Activated T-cell treated with anti-CD3 and anti-CD28 coated beads, Interleukin-2, amount 50 U/mL, for 24 hours (primary cell): ENCODE measurements around the gene NUDT22.

Experiments used
- DNase-seq: peaks from one replicate; pipeline ENCODE4 v3.0.0-alpha.2; 2020
- H3K27ac Mint-ChIP-seq: 2 replicates; pipeline ENCODE4 v1.8.0; 2020; ENCODE audit warnings: mild to moderate bottlenecking, mixed read lengths
- H3K27me3 Mint-ChIP-seq: 2 replicates; pipeline ENCODE4 v1.8.0; 2020; ENCODE audit warnings: mixed read lengths
- H3K36me3 Mint-ChIP-seq: 2 replicates; pipeline ENCODE4 v1.8.0; 2020; ENCODE audit warnings: low read depth, mixed read lengths
- H3K4me1 Mint-ChIP-seq: 2 replicates; pipeline ENCODE4 v1.8.0; 2020; ENCODE audit warnings: low read depth, mixed read lengths
- H3K4me3 Mint-ChIP-seq: 2 replicates; pipeline ENCODE4 v1.8.0; 2020; ENCODE audit warnings: mild to moderate bottlenecking, moderate library complexity, mixed read lengths
- H3K9me3 Mint-ChIP-seq: 2 replicates; pipeline ENCODE4 v1.8.0; 2020; ENCODE audit warnings: mixed read lengths

NUDT22 gene

DNA sequence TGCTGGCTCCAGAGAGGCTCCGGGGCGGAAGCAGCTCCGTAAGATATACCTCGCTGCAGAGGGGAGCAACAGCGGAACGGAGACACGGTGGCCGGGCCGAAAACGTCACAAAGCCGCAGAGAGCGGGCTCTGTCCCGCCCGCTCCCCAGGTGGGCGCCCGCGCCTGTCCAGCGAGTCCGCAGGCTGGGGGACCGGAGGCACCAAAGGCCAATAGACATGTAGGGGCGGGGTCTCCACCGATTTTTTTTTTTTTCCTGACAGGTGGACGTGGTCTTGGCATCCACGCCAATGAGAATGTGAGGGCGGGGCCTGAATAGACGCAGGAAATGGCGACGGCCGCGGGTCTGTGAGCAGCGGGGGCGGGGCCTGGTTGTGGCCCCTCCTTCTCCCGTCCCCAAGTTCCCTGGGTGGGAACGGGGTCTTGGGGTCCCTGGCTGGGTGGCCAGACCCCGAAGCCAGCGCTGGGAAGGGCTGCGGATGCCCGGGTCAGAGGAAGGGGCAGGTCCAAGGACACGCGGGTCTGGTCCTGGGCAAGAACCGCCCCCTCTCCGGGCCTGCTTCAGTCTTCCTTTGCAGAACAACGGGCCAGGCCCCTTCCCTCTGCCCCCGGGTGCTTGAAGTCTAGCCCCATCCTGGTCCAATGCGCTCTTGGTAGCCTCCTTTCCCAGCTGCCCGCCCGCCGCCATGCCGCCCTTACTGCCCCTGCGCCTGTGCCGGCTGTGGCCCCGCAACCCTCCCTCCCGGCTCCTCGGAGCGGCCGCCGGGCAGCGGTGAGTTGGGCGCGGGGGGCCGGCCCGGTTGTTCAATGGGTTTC lies 4.3 kb downstream of the NUDT22 start, which contains the start of gene DNAJC4:
Gene DNAJC4, plus strand, starts transcription at position 378 of the 814 bp plus-strand sequence. Its CDS starts 307 bp downstream, at position 685.
- no peaks in the 10 kb centered on the region for H3K9me3 Mint-ChIP-seq
- peaks cover 52% of the 10 kb centered on the region for H3K4me1 Mint-ChIP-seq
- H3K27ac Mint-ChIP-seq = peak within 1 kb of the TSS; percentile 89
- H3K27me3 Mint-ChIP-seq = no peaks in the 10 kb centered on the region
- H3K4me3 Mint-ChIP-seq = peak within 1 kb of the TSS; percentile 80
- peak; percentile 92 for DNase-seq
- H3K36me3 Mint-ChIP-seq = peaks cover 32% of the 10 kb centered on the region

DNA sequence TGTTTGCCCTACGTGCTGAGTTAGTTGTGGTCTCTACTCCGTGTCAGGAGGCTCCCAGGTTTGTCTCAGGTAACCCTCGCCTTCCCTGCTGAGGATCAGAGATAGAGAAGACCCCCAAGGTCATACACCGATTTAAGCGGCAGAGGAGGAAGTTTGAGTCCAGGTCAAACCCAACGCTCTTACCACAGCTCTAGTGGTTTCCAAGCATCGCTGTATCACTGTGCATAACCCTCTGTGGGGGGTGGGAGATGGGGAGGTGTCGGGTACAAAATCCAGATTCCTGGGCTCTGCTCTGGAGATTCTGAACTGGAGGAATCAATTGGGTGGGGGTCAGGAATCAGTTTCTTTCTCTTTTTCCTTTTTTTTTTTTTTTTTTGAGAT lies 4.9 kb downstream of the NUDT22 start:
- peak overlapping the region; percentile 80 for H3K4me3 Mint-ChIP-seq
- peak overlapping the region; percentile 89 for H3K27ac Mint-ChIP-seq
- H3K36me3 Mint-ChIP-seq = peaks cover 33% of the 10 kb centered on the region
- H3K4me1 Mint-ChIP-seq = peaks cover 57% of the 10 kb centered on the region
- no peak for DNase-seq
- no peaks in the 10 kb centered on the region for H3K9me3 Mint-ChIP-seq
- no peaks in the 10 kb centered on the region for H3K27me3 Mint-ChIP-seq

DNA sequence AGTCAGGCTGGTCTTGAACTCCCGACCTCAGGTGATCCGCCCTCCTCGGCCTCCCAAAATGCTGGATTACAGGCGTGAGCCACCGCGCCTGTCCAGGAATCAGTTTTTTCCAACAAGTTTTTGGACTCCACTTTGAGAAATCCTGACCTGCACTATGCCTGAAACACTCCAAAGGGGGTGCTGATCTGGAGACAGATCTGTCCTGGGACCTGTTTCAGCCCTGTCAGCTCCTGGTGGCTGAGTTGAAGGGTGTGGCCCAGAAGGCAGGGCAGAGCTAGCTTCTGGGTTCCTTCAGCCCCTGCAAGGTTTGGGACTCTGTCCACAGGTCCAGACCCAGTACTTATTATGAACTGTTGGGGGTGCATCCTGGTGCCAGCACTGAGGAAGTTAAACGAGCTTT lies 5.5 kb downstream of the NUDT22 start:
- Mint-ChIP-seq H3K27me3 (no peaks in the 10 kb centered on the region), H3K9me3 (no peaks in the 10 kb centered on the region), H3K4me3 (peak overlapping the region; percentile 80), H3K36me3 (peaks cover 33% of the 10 kb centered on the region), H3K4me1 (peaks cover 58% of the 10 kb centered on the region), H3K27ac (peak overlapping the region; percentile 59)
- DNase-seq = no peak

DNA sequence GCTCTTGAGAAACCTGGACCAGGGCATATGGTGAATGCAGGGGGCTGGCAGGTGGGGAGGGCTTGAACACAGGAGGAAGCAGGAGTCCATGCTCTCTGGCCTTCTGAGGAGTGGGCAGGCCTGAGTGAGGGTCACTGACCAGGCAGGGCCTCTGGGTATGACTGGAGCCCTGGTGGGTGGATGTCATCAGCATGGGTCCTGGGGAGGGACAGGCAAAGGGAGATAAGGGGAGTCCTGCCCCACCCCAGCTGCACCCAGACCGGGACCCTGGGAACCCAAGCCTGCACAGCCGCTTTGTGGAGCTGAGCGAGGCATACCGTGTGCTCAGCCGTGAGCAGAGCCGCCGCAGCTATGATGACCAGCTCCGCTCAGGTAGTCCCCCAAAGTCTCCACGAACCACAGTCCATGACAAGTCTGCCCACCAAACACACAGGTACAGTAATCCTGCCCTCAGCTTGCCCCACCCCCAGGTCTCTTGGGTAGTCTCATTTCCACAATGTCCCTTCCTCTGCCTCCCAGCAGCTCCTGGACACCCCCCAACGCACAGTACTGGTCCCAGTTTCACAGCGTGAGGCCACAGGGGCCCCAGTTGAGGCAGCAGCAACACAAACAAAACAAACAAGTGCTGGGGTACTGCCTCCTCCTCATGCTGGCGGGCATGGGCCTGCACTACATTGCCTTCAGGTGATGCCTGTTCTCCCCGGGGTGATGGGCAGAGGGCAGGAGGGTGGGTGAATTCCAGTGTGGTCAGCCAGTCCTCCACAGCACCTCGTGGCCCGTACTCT lies 6.3 kb downstream of the NUDT22 start:
- Mint-ChIP-seq H3K9me3 (no peaks in the 10 kb centered on the region), H3K4me3 (peak overlapping the region; percentile 80), H3K27ac (peak overlapping the region; percentile 59), H3K4me1 (peaks cover 57% of the 10 kb centered on the region), H3K36me3 (peaks cover 32% of the 10 kb centered on the region), H3K27me3 (no peaks in the 10 kb centered on the region)
- no peak for DNase-seq

DNA sequence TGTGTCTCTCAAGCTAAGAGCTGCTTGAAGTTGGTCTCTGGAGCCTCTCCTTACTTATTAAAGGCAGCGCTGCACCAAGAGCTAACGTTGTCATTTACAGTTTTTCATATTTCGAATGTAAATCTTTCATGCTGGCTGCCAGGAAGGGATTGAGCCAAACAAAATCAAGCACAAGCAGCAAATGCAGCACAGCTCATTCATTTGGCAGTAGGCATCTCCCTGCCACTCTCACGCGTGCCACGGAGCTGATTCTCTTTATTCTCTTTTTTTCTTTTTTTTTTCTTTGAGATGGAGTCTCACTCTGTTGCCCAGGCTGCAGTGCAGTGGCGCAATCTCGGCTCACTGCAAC lies 6.9 kb downstream of the NUDT22 start:
- peaks cover 32% of the 10 kb centered on the region for H3K36me3 Mint-ChIP-seq
- peaks cover 52% of the 10 kb centered on the region for H3K4me1 Mint-ChIP-seq
- H3K27me3 Mint-ChIP-seq = no peaks in the 10 kb centered on the region
- no peaks in the 10 kb centered on the region for H3K9me3 Mint-ChIP-seq
- H3K4me3 Mint-ChIP-seq = peak overlapping the region; percentile 45
- no peak for DNase-seq
- no peak overlapping the region for H3K27ac Mint-ChIP-seq

DNA sequence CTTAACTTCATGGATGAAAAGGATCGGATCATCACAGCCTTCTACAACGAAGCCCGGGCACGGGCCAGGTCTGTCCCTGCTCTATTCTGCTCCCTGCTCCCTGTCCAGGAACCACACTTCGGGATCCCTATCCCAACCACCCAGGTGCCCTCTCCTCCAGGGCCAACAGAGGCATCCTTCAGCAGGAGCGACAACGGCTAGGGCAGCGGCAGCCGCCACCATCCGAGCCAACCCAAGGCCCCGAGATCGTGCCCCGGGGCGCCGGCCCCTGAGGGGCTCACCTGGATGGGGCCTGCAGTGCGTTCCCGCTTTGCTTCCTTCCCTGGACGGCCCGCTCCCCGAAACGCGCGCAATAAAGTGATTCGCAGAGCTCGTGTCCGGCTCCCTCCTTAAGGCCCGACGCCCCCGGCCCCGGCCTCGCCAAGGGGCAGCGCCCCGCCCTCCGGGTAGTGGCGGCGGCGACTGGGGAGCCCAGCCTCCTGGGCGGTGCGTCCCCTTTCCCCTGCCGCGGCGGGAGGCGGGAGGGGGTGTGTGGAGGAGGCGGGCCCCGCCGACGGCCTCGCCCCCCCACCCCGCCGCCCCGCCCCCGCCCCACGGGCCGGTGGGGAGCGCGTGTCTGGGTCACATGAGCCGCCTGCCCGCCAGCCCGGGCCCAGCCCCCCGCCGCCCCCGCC lies 8.0 kb downstream of the NUDT22 start, which contains the start of gene VEGFB:
Gene VEGFB, plus strand, starts transcription at position 672 of the 674 bp plus-strand sequence. CDS start 250 bp downstream, outside the sequence.
- H3K36me3 Mint-ChIP-seq = peaks cover 40% of the 10 kb centered on the region
- H3K27me3 Mint-ChIP-seq = no peaks in the 10 kb centered on the region
- peak within 1 kb of the TSS; percentile 88 for H3K4me3 Mint-ChIP-seq
- DNase-seq = peak; percentile 82
- H3K9me3 Mint-ChIP-seq = no peaks in the 10 kb centered on the region
- peaks cover 52% of the 10 kb centered on the region for H3K4me1 Mint-ChIP-seq
- peak within 1 kb of the TSS; percentile 88 for H3K27ac Mint-ChIP-seq

DNA sequence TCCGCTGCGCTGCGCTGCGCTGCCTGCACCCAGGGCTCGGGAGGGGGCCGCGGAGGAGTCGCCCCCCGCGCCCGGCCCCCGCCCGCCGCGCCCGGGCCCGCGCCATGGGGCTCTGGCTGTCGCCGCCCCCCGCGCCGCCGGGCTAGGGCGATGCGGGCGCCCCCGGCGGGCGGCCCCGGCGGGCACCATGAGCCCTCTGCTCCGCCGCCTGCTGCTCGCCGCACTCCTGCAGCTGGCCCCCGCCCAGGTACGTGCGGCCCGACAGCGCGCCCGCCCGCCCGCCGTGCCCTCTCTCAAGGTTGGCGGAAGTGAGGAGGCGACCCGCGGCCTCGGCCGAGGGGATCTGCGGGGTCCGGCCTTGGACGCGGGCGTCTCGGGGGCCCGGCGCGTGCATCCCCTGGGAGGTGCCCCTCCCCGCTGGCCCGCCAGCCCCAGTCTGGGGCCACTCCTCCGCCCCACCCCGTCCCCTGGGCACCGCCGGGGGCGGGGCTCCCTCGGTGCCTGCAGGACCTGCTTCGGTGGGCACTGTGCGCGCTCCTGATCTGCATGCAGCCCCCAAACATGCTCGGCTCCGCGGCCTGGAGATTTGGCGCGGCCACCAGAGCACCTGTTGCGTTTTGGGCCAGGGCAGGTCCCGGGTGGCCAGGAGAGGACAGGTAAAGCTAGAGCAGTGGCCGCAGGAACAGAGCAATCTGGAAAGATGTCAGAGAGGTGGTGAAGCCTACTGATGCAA lies 8.7 kb downstream of the NUDT22 start:
- peaks cover 39% of the 10 kb centered on the region for H3K36me3 Mint-ChIP-seq
- peak overlapping the region; percentile 88 for H3K27ac Mint-ChIP-seq
- H3K27me3 Mint-ChIP-seq = no peaks in the 10 kb centered on the region
- no peaks in the 10 kb centered on the region for H3K9me3 Mint-ChIP-seq
- peaks cover 49% of the 10 kb centered on the region for H3K4me1 Mint-ChIP-seq
- peak; percentile 75 for DNase-seq
- H3K4me3 Mint-ChIP-seq = peak overlapping the region; percentile 88

DNA sequence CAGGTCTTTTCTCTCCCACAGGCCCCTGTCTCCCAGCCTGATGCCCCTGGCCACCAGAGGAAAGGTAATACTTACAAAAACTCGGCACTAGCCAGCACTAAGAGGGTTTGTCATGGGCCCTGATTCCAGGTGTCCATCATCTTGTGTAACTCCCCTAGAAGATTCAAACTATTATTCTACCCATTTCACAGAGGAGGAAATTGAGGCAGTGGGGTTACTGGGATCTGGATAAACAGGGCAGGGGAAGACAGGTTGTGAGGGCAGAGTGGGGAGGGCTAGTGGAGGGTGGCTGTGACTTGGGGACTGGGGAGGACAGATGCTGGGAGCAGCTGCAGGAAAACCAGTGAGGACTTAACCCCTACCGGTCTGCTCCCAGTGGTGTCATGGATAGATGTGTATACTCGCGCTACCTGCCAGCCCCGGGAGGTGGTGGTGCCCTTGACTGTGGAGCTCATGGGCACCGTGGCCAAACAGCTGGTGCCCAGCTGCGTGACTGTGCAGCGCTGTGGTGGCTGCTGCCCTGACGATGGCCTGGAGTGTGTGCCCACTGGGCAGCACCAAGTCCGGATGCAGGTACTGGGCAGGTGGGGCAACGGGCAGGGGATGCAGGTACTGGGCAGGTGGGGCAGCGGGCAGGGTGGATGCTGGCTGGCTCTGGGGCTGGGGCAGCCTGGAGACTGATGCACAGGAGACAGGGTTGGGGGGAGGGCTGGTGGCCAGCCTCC lies 9.5 kb downstream of the NUDT22 start:
- H3K9me3 Mint-ChIP-seq = no peaks in the 10 kb centered on the region
- H3K4me3 Mint-ChIP-seq = peak overlapping the region; percentile 88
- H3K27me3 Mint-ChIP-seq = no peaks in the 10 kb centered on the region
- peaks cover 54% of the 10 kb centered on the region for H3K4me1 Mint-ChIP-seq
- peak overlapping the region; percentile 88 for H3K27ac Mint-ChIP-seq
- H3K36me3 Mint-ChIP-seq = peaks cover 46% of the 10 kb centered on the region
- no peak for DNase-seq

DNA sequence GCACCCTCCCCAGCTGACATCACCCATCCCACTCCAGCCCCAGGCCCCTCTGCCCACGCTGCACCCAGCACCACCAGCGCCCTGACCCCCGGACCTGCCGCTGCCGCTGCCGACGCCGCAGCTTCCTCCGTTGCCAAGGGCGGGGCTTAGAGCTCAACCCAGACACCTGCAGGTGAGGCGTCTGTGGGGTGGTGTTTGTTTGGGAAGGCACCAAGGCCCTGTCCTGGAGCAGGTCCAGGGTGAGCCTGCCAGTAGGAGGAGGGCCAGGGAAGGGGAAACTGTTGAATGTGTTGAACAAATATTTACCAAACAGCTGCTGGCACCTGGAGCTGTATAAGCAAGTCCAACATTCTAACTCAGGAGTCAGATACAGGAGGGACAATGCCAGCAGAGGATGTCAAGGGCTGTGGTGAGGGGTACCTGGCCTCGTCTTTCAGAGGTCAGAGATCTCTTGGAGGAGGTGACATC lies 11.4 kb downstream of the NUDT22 start:
- H3K27me3 Mint-ChIP-seq = no peaks in the 10 kb centered on the region
- no peaks in the 10 kb centered on the region for H3K9me3 Mint-ChIP-seq
- no peak overlapping the region for H3K4me3 Mint-ChIP-seq
- DNase-seq = no peak
- peak overlapping the region; percentile 81 for H3K27ac Mint-ChIP-seq
- peaks cover 48% of the 10 kb centered on the region for H3K4me1 Mint-ChIP-seq
- H3K36me3 Mint-ChIP-seq = peaks cover 53% of the 10 kb centered on the region

DNA sequence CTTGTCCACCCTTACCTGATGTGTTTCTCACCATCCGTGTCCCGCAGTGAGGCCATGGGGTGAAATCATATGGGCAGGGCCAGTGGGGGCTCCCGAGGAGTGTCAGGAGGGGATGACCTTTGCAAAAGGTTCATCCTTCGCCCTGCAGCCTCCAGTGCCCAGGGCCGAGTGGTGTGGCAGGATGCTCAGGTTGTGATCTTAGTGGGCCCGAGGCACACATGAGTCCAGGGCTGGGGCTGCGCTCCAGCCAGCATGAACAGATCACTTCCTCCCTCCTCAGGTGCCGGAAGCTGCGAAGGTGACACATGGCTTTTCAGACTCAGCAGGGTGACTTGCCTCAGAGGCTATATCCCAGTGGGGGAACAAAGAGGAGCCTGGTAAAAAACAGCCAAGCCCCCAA lies 12.0 kb downstream of the NUDT22 start:
- no peak for DNase-seq
- Mint-ChIP-seq H3K9me3 (no peaks in the 10 kb centered on the region), H3K4me3 (no peak overlapping the region), H3K27ac (peak overlapping the region; percentile 81), H3K4me1 (peaks cover 50% of the 10 kb centered on the region), H3K36me3 (peaks cover 59% of the 10 kb centered on the region), H3K27me3 (no peaks in the 10 kb centered on the region)

DNA sequence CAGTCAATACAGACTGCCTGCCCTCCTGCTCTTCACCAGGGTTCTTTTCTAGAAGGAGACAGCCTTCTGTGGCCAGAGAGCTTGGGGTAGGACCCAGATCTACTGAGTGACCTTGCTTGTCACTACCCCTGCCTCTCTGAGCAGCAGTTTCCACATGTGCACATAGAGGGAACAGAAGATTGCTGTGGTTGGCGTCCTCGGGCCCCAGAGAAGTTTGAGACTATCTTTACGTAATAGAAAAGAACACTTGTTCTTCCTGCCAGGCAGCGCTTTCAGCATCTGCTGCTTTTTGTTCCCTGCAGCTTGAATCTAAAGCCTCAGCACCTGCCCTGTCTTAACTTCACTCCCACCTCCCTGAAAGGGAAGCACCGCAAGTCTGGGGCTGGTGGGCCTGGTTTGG lies 12.9 kb downstream of the NUDT22 start:
- Mint-ChIP-seq H3K4me3 (no peak overlapping the region), H3K4me1 (peaks cover 55% of the 10 kb centered on the region), H3K36me3 (peaks cover 68% of the 10 kb centered on the region), H3K27ac (peak overlapping the region; percentile 81), H3K9me3 (no peaks in the 10 kb centered on the region), H3K27me3 (no peaks in the 10 kb centered on the region)
- no peak for DNase-seq

DNA sequence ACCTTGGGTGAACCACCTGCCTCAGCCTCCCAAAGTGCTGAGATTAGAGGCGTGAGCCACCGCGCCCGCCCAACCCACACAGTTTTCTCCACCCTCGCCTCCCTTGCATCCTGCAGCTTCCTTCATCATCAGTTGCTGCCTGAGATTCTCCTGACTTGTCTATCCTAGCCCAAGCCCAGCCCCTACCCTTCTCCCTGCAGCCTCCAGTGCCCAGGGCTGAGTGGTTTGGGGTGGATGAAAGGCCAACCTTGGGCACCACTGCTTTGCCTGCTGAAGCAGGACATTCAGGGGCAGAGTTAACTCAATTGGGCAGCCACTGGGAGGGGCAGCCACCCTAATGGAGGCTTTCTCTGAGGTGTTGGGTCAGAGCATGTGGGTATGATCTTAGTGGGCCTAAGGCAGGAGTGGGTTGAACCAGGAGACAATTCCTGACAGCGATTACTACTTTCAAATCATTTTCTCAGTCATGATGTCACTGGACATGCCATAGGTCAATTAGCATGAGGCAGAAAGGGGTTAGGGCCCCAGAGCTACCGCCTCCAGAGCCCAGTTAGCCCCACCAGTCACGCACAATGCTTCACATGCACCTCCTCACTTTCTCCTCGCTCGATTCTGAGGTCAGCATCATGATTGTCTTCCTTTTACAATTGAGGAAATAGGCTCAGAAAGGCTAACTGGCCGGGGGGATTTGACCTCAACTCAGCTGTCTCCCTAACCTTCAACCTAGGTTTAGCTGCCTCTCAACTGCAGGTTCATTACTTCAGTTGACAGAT lies 13.8 kb downstream of the NUDT22 start:
- Mint-ChIP-seq H3K27me3 (no peaks in the 10 kb centered on the region), H3K4me3 (peak overlapping the region; percentile 91), H3K4me1 (peaks cover 58% of the 10 kb centered on the region), H3K36me3 (peaks cover 75% of the 10 kb centered on the region), H3K27ac (peak overlapping the region; percentile 98), H3K9me3 (no peaks in the 10 kb centered on the region)
- no peak for DNase-seq
